NOMO-1 treated with DMSO at 0.1 percent for 48 hours (cell line): Measurements from ENCODE around the gene RCE1.

Experiments
- DNase-seq: peaks from one replicate; lab custom pipeline; 2025; ENCODE audit not compliant: unreplicated experiment; lab: John Stamatoyannopoulos, UW

Gene RCE1

GRCh38 chr11:66868082-66868725, 25.0 kb downstream of the RCE1 start:
- DNase-seq: no peak

GRCh38 chr11:66868726-66869566, 25.7 kb downstream of the RCE1 start:
- peak; percentile 76 for DNase-seq

- DNase-seq: no peak
Observed at GRCh38 chr11:66869567-66869870, 26.3 kb downstream of the RCE1 start.

GRCh38 chr11:66870131-66870530, 26.9 kb downstream of the RCE1 start:
- DNase-seq: no peak

GRCh38 chr11:66870616-66871520, 27.6 kb downstream of the RCE1 start:
- DNase-seq: no peak

GRCh38 chr11:66871521-66871901, 28.3 kb downstream of the RCE1 start:
- DNase-seq: no peak

- DNase-seq: peak; percentile 10
Observed at GRCh38 chr11:66874232-66874631, 31.0 kb downstream of the RCE1 start.

GRCh38 chr11:66875378-66875777, 32.1 kb downstream of the RCE1 start:
- no peak for DNase-seq

- DNase-seq: no peak
Observed at GRCh38 chr11:66877588-66878385, 34.5 kb downstream of the RCE1 start.

- no peak for DNase-seq
Observed at GRCh38 chr11:66878474-66878873, 35.2 kb downstream of the RCE1 start.

- DNase-seq: no peak
Observed at GRCh38 chr11:66879000-66879399, 35.8 kb downstream of the RCE1 start.

- no peak for DNase-seq
Observed at GRCh38 chr11:66879583-66879982, 36.3 kb downstream of the RCE1 start.

- no peak for DNase-seq
Observed at GRCh38 chr11:66879999-66880398, 36.8 kb downstream of the RCE1 start.

GRCh38 chr11:66880496-66881450, 37.5 kb downstream of the RCE1 start:
- no peak for DNase-seq

- no peak for DNase-seq
Observed at GRCh38 chr11:66881451-66881835, 38.2 kb downstream of the RCE1 start.

GRCh38 chr11:66881927-66882452, 38.7 kb downstream of the RCE1 start:
- DNase-seq: no peak

- no peak for DNase-seq
Observed at GRCh38 chr11:66882561-66883015, 39.3 kb downstream of the RCE1 start.

GRCh38 chr11:66883016-66883965, 40.0 kb downstream of the RCE1 start:
- peak; percentile 14 for DNase-seq
